Ectodermal cell (in vitro differentiated cells): ENCODE results near the gene GLYATL3.

Experiments used
- H3K27ac ChIP-seq: 2 replicates; pipeline ENCODE4 v1.7.0; 2013; ENCODE audit warnings: mild to moderate bottlenecking, low read depth, low read length; ENCODE audit not compliant: insufficient read depth, poor library complexity, severe bottlenecking
- H3K27me3 ChIP-seq: 2 replicates; pipeline ENCODE4 v1.7.0; 2013; ENCODE audit warnings: mild to moderate bottlenecking, low read length; ENCODE audit not compliant: insufficient read depth, control insufficient read depth, poor library complexity, severe bottlenecking
- H3K36me3 ChIP-seq: one replicate; pipeline ENCODE4 v1.7.0; 2013; ENCODE audit warnings: low read length; ENCODE audit not compliant: control insufficient read depth, insufficient read depth
- H3K4me1 ChIP-seq: one replicate; pipeline ENCODE4 v1.7.0; 2013; ENCODE audit warnings: low read length; ENCODE audit not compliant: control insufficient read depth, insufficient read depth
- H3K4me3 ChIP-seq: 2 replicates; pipeline ENCODE4 v1.7.0; 2013; ENCODE audit warnings: low read depth, low read length, control low read depth; ENCODE audit not compliant: insufficient read depth
- H3K9me3 ChIP-seq: 2 replicates; pipeline ENCODE4 v1.7.0; 2013; ENCODE audit warnings: mild to moderate bottlenecking, low read length, moderate library complexity; ENCODE audit not compliant: control insufficient read depth
- WGBS, 2 experiments: methylation state at CpG; one replicate each; pipeline ENCODE4 v1.1.7; 2013; ENCODE audit warnings: missing lambda C conversion rate in 2 of 2; 5-methylcytosine and 5-hydroxymethylcytosine counted together

Gene GLYATL3

DNA sequence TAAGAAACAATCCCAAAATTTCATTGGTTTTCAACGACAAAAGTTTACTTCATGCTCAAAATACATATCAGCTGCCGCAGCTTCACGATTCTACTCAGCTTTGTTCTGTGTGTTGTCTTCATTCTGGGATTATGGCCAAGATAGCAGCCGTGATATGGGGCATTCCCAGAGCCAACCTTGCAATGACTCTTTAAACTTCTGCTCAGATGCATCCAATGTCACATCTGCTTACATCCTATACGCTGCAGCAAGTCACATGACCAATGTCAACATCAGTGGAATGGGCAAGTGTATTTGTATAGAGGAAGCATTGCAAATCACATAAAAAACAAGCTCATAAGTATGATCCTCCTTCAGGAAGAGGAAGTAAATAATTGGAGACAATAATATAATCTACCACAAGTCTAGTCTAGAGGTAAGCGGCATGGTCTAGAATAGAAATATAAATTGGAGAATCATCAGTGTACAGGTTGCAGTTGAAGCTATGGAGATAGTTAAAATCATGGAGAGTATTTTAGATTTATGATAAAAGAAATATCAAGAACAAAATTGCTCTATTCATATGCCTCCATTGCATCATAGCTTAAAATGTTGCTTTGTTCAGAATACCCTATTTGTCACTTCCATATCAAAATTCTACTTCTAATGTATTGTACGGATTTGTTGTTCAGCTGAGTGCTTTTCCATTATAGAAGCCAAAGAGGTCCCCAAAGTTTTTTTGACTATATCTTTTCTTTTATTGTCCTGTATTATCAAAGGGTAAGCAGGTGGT lies 43.5 kb downstream of the GLYATL3 start:
- no peak overlapping the region for H3K4me3 ChIP-seq
- no peaks in the 10 kb centered on the region for H3K9me3 ChIP-seq
- WGBS, 2 experiments = 93 to 98% methylated on average over 5 to 7 of the region's 7 CpGs
- peaks cover 3% of the 10 kb centered on the region for H3K4me1 ChIP-seq
- no peaks in the 10 kb centered on the region for H3K36me3 ChIP-seq
- no peak overlapping the region for H3K27ac ChIP-seq
- H3K27me3 ChIP-seq = no peaks in the 10 kb centered on the region

DNA sequence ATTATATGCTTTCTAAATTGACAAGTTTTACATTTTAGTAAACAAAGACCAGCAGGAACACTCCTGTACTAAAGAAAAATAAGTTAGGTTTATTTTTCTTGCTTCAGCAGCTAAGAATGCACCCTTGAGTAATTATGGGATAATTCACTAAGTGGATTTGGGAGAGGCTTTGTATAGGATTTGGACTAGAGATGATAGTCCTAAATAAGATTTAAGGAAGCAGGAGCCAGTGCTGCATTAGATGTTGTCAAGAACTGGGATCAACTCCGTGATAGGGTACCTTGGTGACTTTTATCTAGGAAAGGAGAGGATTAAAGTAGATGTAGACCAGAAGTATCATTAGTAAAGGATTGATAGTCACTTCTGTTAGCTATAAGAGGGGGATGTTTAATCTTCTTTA lies 46.6 kb downstream of the GLYATL3 start:
- WGBS, 2 experiments = 85 to 91% methylated on average over 1 of the region's 1 CpG
- Histone ChIP-seq H3K36me3 (no peaks in the 10 kb centered on the region), H3K27me3 (peaks cover 8% of the 10 kb centered on the region), H3K4me1 (peaks cover 15% of the 10 kb centered on the region), H3K9me3 (no peaks in the 10 kb centered on the region), H3K27ac (no peak overlapping the region), H3K4me3 (no peak overlapping the region)

DNA sequence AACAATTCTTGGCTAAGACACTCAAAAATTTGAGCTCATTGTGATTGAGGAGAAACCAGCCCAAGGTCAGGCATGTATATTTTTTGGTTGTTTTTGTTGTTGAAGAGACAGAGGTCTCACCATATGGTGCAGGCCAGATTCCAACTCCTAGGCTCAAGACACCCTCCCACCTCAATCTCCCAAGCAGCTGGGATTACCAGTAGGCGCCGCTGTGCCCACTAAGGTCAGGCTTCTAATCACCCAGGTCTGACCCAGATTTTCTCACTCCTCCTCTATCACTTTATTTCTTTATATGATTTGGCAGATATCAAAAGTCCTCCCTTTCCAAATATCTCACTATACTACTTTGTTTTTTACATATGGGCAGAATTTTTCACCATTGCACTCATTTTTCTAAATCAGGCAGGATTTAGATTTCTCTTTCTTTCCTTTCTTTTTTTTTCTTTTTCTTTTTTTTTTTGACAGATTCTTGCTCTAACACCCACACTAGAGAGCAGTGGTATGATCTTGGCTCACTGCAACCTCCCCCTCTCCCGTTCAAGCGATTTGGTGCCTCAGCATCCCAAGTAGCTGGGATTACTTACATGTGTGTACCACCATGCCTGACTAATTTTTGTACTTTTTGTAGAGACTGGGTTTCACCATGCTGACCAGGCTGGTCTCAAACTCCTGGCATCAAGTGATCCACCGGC lies 49.0 kb downstream of the GLYATL3 start:
- Histone ChIP-seq H3K9me3 (no peaks in the 10 kb centered on the region), H3K36me3 (no peaks in the 10 kb centered on the region), H3K4me1 (peaks cover 26% of the 10 kb centered on the region), H3K4me3 (no peak overlapping the region), H3K27me3 (peaks cover 8% of the 10 kb centered on the region), H3K27ac (no peak overlapping the region)
- 70 to 82% methylated on average over 5 of the region's 5 CpGs for WGBS, 2 experiments

DNA sequence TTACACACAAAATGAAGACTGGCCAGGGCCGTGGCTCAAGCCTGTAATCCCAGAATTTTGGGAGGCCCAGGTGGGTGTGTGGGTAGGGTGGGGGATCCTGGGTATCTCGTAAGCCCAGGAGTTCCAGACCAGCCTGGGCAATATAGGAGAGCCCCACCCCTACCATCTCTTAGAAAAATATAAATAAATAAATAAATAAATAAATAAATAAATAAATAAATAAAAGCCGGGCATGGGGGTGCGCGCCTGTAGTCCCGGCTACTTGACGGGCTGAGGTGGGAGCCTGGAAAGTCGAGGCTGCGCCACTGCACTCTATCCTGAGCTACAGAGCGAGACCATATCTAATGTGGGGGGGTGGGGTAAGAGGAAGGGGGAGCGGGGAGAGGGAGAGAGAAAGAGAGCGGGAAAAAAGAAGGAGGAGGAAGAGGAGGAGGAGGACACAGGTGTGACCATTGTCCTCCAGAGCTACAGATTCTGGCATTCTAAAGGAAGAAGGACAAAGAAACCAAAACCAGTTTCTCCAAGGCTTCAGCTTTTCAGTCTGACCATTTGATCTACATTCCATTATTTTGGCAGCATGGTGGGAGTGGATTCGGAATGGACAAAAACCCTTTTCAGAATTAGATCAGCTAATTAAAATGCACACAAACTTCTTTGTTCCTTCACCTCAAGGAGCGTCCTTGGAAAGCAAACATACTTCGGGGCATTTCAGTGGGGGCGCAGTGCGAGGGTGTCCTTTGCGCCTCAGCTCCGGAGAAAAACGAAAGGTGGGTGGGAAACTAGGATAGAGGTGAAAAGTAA lies 50.2 kb downstream of the GLYATL3 start:
- peaks cover 8% of the 10 kb centered on the region for H3K27me3 ChIP-seq
- peak overlapping the region; percentile 82 for H3K4me3 ChIP-seq
- peaks cover 28% of the 10 kb centered on the region for H3K4me1 ChIP-seq
- 19 to 22% methylated on average over 18 of the region's 20 CpGs for WGBS, 2 experiments
- H3K36me3 ChIP-seq = no peaks in the 10 kb centered on the region
- H3K9me3 ChIP-seq = no peaks in the 10 kb centered on the region
- H3K27ac ChIP-seq = peak overlapping the region; percentile 94

DNA sequence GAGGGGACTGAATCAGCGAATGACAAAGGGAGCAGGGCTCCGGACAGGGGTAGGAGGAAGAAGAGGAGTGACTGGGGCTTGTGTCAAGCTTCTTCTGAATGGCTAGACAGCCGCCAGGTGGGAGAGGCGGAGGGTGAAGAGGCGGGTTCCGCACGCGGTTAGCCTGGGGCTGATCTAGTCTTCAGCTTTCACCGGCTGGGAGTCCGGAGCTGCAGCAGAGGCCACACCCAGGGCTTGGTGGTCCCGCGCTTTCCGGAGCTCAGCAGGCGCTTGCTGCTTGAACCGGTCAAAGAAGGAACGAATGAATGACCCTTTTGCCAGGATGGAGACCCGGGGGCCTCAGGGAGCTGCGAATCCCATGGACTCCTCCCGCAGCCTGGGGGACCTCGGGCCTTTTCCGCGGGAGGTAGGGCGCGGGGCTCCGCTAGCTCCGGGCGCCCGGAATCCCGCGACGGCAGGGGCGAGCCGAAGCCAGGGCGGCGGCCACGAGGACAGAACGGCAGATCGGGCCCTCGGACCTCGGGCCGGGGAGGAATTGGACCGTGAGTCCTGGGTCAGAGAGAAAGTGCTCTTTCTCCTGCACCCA lies 50.9 kb downstream of the GLYATL3 start, which contains the start of gene C6orf141:
C6orf141 (plus strand) TSS at position 177 of the 586 bp plus-strand sequence; CDS start at position 302, 125 bp downstream.
- Histone ChIP-seq H3K36me3 (no peaks in the 10 kb centered on the region), H3K4me3 (peak within 1 kb of the TSS; percentile 82), H3K9me3 (no peaks in the 10 kb centered on the region), H3K27ac (peak within 1 kb of the TSS; percentile 94), H3K4me1 (peaks cover 28% of the 10 kb centered on the region), H3K27me3 (peaks cover 8% of the 10 kb centered on the region)
- 0% methylated on average over 42 of the region's 42 CpGs for WGBS, 2 experiments

DNA sequence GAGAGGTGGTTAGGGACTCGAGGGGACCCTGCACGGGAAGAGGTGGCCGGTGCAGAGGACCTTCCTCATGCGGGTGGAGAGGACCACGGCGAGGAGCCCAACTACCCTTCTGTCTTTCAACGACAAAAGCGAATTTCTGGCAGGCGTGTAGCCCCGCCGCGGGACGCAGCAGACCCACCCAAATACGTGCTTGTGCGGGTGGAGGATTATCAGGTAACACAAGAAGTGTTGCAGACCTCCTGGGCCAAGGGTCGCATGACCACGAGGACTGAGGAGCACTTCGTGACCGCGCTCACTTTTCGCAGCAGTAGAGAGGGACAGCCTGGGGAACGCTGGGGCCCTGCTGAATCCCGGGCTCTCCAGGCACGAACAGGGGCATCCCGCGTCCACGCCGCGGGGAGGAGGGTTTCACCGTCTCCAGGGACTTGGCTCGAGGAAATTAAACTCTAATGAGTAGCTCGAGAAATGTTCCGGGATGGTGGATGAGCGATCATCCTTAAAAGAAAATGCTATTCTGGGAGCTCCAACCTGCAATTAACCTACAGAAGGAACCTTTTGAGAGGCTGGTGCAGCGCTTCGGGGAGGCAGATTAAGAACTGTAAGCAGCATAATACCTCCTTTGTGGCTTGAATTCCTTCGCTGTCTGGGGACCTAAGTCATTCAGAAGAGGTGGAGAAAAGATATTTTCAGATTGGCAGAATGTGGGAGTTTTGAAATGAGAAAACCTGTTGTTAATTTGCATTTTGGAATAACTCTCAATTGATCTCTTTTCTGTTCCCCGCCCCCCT lies 51.5 kb downstream of the GLYATL3 start:
- Histone ChIP-seq H3K9me3 (no peaks in the 10 kb centered on the region), H3K4me1 (peaks cover 32% of the 10 kb centered on the region), H3K27ac (peak overlapping the region; percentile 94), H3K27me3 (peaks cover 8% of the 10 kb centered on the region), H3K36me3 (no peaks in the 10 kb centered on the region), H3K4me3 (peak overlapping the region; percentile 82)
- 0 to 1% methylated on average over 38 of the region's 38 CpGs for WGBS, 2 experiments

DNA sequence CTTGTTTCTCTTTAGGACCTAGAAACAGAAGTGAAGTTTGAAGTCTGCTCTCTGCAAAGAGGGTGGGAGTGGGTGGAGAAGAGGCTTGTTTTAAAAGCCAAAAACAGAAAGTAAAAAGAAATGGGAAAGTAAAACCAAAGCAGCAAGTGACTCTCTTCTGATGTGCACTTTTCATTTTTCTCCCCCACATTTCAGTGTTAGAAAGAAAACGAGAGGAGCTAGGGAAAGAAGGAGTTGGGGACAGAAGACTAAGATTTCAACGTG lies 52.1 kb downstream of the GLYATL3 start:
- Histone ChIP-seq H3K36me3 (no peaks in the 10 kb centered on the region), H3K9me3 (no peaks in the 10 kb centered on the region), H3K27ac (peak overlapping the region; percentile 94), H3K4me3 (peak overlapping the region; percentile 82), H3K4me1 (peaks cover 32% of the 10 kb centered on the region), H3K27me3 (peaks cover 8% of the 10 kb centered on the region)
- WGBS, 2 experiments = 0% methylated on average over 1 of the region's 2 CpGs

DNA sequence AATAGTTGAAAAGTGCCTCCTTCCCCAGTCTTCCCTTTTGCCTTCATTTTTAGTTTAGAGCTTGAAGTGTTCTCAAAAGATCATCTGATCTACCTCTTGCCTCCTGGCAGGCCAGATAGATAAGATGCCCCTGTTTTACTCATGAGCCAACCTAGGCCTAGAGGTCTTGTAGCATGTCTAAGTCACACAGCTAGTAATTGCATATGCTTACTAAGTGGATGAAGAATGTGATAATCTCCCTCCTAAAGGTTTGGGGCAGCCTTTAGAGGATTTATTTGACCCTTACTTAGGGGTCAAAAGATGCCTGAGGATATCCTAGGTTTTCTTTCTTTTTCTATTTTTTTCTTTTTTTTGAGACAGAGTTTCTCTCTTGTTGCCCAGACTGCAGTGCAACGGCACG lies 52.9 kb downstream of the GLYATL3 start:
- no peaks in the 10 kb centered on the region for H3K9me3 ChIP-seq
- 67 to 88% methylated on average over 2 of the region's 2 CpGs for WGBS, 2 experiments
- H3K4me3 ChIP-seq = peak overlapping the region; percentile 82
- peaks cover 8% of the 10 kb centered on the region for H3K27me3 ChIP-seq
- H3K27ac ChIP-seq = no peak overlapping the region
- H3K36me3 ChIP-seq = no peaks in the 10 kb centered on the region
- peaks cover 32% of the 10 kb centered on the region for H3K4me1 ChIP-seq

DNA sequence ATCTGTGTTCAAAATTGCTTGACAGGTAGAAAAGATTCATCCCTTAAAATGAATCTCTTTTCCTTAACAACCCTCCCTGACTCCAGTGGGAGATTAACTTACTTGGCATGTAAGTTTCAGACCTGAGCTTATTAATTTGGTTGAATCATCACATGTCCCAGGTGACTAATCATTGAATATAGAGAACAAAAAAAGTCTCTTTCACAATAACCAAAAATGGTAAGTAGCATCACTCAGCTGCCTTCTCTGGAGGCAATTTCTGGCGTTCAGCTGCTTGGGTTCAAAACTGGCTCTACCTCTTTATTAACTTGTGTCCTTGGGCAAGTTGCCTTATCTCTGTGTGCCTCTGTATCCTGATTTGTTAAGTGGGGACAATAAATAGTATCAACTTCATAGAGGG lies 53.7 kb downstream of the GLYATL3 start:
- Histone ChIP-seq H3K27ac (no peak overlapping the region), H3K4me3 (peak overlapping the region; percentile 82), H3K27me3 (peaks cover 8% of the 10 kb centered on the region), H3K36me3 (no peaks in the 10 kb centered on the region), H3K9me3 (no peaks in the 10 kb centered on the region), H3K4me1 (peaks cover 32% of the 10 kb centered on the region)
- WGBS, 2 experiments = 52 to 95% methylated on average over 1 of the region's 1 CpG
